NCI-H1105 treated with DMSO at 0.1 percent for 48 hours (cell line): ENCODE data around the gene BTRC.

ENCODE experiments used
- DNase-seq: peaks from one replicate; lab custom pipeline; 2025; lab: John Stamatoyannopoulos, UW

BTRC gene

DNA sequence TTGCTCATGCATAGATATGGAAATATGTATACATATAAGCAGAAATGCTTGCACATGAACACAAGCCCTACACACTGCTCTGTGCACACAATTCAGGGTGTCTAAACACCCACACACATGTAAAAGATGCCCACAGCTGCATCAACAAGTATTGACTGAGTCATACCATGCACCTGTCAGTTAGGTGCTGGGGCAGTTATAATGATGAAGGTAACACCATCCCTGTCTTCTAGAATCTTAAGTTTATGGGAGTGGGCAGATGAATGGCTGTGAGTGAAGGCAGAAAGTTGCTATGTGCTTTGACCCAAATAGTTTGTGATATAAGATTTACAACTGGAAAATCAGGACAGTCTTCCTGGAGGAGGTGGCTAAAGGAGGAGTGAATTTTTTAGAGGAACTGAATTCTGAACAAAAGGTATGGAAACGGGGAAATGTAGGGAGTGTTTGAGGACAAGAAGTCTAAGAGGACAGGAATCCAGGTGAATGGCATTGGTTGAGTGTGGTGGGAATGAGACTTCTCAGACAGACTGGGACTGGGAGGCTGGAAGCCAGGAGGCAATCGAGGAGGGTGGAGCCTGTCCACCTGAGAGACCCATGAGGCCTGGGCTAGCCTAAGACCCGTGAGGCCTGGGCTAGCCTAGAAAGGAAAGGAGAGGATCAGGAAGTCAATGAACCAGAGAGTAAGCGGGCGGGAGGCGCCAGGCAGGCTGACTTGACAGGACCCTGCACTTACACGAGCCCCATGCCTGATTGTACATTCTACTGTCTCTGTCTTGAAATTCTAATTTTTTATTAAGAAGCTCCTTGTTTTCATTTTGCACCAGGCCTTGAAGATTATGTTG, 213.4 kb downstream of the BTRC start:
- no peak for DNase-seq

DNA sequence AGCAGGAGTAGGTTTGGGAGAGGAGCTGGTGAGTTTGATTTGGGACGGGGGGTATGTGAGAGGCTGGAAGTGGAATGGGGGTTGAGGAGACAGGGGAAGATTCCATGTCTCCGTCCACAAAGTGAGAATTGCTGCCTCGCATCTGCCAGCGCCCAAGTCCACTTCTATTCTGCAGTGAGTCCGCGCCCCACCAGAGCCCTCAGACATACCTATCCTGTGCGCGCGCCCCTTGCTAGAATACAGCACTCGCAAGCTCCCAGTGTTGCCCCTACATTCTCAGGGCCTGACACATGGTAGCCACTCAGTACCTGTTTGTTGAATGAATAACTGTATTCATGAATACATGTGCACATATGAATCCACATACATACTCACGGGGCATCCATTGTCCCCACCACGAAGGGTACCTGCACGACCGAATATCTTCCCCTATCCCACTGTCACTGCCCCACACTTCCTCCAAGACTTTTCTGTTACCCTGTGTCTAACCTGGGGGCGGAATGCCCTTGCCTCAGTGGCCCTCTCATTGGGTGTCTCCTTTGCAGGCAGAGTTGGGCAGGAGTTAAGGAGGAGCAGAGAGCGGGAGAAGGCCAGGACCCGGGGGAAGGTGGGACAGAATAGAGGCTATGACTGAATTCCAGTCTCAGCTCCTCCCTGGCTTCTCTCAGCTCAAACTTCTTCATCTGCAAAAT, 214.2 kb downstream of the BTRC start:
- no peak for DNase-seq

DNA sequence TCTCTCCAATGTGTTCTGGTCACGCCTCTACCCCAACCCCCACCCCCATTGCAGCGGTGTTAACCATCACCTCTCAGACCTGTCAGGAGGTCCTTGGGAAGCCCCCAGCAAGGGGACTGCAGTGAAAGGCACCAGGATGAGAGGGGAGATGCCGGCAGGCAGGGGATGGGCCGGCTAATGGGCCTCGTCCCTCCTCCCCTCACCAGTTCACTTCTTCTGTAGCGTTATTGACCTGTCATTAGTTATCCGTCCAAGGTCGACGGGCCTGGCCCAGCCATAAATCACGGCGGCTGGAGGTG, 215.3 kb downstream of the BTRC start:
- DNase-seq = no peak

DNA sequence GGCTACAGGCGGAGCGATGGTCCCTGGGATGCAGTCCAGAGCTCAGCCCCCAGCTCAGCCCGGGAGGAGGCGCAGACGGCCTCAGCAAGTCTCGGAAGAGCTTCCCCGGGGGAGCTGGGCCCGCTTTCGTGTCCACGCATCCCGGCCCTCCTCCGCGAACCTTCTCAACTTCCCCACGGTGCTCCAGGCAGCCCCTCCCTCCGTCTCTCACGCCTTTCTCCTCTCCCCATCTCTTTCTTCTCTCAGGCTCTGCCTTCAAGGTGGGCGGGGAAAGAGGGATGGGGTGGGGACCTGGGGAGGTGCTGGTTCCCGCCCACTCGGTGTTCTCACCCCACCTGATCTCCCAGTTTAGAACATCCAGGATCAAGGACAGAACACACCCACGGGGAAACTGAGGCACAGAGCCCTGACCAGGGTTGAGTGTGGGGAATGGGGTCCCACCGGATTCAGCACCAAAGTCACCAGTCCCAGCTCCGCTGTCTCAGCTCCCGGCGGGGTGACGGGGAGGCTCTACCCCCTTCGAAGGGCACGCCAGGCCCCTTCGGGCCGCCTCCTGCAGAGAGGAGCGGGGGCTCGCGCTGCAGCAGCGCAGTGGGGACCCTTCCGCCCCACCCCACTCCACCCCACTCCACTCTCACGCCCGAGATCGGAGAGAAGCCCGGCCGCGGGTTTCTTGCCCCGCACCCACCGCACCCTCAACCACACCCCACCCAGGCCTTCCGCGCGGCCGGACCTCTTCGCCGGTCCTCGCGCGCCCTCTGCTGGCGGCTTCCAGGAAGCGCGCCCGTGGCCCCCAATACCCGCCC, 215.9 kb downstream of the BTRC start:
- peak; percentile 54 for DNase-seq

DNA sequence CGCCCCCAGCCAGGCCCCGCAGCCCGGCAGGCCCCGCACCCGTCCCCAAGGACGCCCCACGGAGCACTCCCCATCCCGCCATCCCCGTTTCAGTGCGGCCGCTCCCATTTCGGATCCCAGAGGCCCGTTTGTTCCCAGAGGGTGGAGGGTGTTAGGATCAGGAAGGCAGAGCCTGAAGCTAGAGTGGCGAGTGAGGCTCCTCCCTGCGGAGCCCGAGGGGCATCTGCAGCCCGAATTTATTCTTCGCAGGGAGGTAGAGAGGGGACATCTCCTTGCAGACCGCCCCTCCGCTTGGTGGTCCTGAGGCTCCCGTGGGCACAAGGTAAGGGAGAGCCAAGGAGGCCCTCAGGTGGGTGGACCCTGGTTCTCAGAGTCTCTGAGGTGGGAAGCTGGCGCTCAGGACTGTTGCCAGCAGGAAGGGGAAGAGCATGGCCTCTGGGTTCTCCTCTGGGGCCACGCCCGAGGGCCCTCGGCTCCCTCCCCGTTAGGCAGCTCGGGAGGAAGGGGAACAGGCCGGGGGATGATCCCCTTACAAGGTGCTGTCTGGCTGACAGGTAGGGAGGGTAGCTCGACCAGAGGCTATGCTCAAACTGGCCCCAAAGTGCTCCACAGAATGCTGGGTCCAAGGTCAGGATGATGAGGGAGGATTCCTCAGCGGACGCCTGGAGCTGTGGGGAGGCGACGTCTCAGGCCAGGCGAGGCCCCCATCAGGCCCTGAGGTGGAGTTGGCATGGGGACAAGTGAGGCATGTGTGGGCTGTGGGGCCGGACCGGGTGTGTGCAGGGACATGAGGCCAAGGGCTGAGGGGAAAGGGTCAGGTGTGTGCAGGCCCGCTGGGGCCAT, 216.7 kb downstream of the BTRC start:
- DNase-seq = peak; percentile 21

DNA sequence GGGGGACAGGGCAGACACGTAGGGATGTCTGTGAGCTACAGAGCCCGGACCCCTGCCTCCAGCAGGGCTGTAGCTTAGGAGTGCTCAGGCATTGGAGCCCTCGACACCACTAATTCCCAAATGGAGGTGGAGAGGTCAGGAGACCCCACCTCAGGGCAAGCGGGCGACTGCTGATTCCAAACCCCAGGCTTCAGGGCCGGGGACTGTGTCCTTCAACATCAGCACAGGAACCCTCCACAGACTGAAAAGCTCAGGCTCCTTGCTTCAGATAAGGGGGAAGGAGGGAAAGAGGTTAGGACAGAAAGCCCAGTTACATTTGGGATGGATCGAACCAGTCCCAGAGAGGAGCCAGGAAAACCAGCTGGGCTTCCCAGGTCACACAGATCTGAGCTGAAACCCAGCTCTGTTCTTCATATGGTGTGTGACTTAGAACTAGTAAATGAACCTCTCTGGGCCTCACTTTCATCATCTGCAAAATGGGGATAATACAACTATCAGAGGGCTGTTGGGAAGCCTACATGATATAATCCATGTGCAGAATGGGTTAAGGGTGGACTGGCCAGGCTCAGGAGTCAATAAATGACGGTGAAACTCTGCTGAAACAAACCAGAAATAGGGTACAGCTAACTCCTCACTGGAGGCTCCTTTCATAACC, 217.4 kb downstream of the BTRC start:
- DNase-seq = no peak

DNA sequence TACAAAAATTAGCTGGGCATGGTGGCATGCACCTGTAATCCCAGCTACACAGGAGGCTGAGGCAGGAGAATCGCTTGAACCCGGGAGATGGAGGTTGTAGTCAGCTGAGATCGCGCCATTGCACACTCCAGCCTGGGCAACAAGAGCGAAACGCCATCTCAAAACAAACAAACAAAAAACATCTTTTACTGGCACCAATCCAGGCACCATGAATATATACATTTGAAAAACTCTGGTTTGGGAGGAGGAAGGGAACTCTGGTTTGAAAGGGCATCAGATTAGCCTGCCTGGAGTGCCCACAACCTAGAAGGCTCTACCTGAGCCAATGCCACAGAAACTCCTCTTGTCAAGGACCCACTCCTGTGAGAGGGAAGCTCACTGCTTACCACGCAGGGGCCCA, 218.2 kb downstream of the BTRC start:
- no peak for DNase-seq

DNA sequence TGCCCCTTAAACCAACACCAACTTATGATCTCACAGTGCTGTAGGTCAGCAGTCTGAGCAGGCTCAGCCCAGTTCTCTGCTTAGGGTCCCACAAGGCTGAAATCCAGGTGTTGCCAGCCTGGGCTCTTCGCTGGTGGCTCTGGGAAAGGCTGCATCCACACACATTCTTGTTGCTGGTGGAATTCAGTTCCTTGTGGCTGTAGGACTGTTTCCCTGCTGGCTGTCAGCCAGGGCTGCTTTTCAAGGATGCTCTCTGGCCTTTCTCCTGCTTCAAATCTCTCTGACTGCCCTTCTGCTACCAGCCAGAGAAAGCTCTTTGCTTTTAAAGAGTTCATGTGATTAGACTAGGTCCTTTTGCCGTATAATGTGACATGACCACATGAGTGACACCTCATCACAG, 218.8 kb downstream of the BTRC start:
- no peak for DNase-seq

DNA sequence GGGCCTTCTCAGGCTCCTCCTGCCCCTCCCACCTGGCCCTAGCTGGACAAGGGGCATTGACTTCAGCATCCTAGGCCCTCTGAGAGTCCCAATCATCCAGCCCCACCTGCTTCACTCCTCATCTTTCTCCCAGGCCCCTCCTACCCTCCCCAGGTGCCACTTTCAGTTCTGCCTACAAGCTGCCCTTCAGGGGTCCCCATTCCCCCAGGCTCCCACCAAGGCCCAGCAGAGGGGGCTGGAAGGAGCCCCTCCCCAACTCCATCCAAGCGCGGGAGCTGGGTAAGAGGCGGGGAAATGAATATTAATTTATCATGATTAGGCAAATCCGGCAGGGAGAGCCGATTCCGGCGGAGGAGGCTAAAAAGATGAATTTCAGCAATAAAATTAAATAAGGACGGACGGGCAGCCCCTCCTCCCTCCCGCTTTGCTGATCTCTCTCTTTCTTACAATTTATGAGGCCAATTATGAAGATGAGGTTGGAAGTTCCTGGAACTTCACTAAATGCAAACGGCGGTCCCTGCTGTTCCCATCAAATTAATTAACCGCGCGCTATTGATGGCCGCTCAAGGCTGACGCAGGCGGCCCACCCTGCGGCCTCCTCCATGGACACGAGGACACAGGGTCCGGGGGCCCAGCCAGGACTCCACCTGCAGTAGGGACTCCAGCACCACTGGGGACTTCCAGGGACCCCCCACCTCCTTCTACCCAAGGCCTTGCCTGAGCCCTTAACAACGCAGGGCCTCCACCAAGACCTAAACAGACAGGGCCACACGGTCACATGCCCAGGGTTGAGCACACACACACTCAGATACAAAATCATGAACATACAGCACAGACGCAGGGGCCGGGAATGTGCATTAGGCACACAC, 220.2 kb downstream of the BTRC start:
- no peak for DNase-seq

DNA sequence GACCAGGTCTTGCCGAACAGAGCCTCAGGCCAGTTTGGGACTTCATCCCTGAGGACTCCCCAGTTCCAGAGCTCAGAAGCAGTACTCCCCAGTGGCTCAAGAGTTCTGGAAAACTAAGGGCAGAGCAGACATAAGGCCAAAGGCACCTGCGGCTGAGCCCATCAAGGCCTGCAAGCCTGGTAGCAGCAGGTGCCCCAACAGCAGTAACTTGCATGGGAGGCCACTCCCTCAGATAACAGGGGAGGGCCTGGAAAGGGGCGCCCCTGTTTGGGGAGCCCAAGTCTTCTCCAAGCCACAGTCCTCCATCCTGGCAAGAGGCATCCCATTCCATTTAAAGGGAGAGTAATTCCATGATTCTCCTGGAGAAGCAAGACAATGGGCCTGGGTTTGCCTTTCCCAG, 221.1 kb downstream of the BTRC start:
- DNase-seq = no peak

DNA sequence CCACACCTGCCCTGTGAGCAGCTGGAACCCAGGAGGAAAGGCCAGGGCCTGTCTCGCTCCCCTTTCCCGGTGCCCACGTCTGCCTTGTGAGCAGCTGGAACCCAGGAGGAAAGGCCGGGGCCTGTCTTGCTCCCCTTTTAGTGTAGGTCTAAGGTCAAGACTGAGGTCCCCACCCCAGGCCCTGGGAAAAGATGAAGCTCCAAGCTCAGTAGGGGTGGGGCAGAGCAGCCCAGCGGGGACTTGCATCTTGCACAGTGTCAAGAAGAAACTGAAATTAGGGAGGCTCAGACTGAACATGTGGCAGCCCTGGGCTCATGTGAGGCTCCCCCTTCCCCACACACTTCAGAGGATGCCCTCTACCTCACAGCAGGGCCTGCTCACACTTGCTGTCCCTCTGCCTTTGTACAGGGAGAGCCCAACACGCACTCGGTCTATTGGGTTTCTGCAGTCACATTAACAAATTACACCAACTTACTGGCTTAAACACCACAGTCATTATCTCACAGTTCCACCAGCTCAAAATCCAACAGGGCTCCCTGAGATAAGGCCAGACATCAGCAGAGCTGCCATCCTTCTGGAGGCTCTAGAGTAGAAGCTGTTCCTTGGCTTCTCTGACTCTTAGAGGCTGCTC, 221.7 kb downstream of the BTRC start:
- no peak for DNase-seq

DNA sequence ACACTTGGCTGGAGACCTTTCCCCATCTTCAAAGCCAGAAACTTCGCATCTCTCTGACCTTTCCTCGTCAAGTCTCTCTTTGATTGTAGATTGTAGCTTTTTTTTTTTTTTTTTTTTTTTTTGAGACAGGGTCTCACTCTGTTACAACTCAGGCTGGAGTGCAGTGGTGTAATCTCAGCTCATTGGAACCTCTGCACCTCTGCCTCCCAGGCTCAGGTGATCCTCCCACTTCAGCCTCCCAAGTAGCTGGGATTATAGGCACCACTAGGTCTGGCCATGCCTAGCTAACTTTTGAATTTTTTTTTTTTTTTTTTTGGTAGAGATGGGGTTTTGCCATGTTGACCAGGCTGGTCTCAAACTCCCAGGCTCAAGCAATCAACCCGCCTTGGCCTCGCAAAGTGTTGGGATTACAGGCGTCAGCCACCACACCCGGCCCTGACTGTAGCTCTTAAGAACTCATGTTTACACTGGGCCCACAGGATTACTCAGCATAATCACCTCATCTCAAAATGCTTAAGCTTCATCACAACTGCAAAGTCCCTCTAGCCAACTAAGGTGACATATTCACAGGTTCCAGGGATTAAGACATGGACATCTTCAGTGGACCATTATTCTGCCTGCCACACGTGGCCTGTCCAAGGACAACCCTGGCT, 222.4 kb downstream of the BTRC start:
- no peak for DNase-seq

DNA sequence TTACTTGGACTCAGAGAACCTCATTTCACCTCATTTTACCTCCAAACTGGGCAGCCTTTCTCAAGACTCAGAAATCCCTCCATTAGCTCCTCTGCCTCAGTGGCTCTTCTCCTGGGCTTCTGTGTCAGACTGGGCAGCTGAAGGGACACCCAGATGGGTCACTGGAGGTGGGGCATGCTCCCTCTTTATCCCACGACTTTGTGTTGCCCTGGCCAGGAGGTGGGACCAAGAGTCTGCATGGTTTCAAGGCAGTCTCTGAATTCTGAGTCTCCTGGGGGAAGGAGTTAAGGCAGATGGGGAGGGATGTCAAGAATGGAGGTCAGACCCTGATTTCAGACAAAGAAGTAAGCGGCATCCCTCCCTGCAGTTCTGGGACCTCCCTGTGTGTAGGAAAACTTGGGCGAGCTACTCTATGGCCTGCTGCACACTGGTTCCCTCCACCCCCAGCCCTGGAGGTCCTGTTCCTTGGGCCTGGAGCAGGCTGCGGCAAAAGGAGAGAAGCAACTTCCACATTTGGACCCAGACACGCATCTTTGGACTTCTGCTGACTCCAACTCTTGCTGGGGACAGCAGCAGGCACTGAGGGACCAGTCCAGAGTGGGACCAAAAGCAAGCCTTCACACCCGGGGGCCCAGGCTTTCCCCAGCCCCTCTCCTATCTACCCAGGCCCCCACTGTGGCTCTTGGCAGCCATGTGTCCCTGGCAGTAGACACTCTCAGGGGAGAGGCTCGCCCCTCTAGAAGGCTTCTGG, 223.3 kb downstream of the BTRC start:
- DNase-seq = no peak

DNA sequence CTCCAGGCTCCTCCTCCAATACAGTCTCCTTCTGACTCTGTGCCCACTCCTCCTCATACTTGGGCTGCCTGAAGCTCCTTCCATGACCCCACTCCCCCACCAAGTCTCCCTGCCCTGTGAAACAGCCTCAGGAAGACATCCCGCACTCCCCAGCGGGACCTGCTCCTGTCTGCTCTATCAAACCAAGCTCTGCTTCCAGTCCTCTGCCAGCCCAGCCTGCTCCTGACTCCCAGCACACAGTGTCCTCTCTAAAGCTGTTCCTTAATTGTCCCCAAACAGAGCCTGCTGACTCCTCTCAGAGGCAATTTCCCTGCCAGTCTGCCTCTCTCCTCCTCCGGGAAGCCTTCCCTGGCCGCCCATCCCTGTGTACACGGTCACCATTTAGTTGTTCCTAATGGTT, 224.2 kb downstream of the BTRC start:
- DNase-seq = no peak

DNA sequence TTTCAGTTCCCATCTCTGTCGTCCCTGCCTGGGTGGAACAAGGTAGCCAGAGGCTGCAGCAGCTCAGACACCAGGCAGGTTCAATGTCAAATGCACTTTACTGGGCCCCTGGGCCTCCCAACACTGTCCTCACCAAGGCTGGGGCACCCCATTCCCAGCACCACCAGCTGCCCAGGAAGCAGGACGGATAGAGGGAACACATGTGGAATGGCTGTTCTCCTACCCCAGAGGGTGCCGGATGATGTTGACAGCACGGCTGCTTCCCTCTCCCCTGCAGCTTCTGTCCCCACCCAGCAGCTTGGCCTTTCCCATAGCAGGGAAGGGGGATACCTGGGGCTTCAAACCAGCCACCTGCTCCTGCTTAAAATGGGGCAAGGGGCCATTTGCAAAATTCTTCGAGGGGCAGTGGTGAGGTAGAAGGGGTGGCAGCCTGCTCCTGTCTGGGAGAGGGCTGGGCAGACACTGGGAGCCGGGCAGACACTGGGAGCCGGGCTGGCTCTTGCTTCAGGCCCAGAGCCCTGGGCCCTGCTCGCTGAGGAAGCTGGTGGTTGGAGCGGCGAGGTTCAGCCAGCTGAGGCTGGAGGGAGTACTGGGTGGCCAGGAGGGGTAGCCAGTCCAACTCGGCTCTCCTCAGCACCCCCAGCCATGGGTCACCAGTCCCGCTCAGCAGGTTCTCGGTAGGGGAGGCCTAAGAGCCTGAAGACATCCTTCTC, 225.0 kb downstream of the BTRC start:
- no peak for DNase-seq

DNA sequence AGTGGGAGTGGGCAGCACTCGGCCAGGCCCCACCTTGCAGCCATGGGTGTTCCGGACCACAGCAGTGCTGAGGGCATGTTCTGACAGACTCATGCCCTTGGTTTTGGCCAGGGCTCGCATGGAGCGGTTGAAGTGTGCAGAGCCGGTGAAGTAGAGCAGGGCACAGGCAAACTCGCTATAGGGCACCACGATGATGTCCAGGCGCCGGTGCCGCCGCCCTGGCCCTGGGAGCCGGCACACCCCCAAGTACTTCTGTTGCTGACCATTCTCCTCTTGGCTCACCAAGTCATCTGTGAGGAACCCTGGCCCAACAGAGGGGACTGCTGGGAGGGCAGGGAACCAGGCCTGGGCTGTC, 225.5 kb downstream of the BTRC start:
- no peak for DNase-seq

DNA sequence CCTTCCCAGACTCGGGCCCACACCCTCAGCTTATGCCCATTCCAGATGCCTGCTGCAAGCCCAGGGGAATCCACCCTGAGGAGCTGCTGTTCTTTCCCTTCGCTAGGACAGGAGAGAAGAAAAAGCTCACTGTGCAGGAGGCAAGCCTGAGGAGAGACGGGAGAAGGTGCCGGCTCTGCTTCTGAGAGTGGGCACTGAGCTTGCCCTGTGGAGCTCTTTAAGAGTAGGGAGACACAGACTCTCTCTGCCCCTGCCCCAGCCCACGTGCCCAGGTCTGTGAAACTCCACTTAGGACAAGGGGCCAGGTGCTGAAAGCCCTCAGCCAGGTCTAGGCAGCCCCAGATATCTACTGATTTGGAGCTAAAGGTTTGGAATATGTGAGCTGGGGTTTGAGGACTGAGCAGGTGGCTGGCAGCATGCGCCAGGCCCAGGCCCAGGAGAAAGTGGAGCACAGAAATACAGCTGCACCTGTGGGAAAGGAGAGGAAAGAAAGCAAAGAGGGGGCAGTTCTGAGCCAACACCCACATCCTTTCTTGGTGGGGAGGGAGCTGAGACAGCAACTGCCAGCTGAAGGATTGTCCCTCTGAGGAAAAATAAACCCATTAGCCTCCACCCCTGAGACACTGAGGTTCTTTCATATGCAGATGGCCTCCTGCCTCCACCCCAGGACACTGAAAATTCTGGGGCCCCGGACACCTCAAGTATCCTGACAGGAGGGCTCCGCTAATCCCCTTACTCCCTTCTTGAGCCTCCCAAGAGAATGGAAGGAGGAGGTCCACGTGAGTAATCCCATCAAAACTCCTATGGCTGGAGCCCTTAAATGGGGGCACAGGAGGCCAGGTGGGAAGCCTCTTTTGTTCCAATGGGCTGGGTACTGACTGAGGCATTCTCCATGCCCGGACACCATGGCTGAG, 226.8 kb downstream of the BTRC start:
- DNase-seq = no peak
